MCF 10A (cell line): ENCODE data around the gene RALGAPA1. TPM values are rescaled to one million over a fixed set of nuclear protein-coding genes. Genes with fewer than 3 reads are reported as not detected.

Source experiments
- BruUV-seq: library from RNA; stranded (reverse); fragments of 400-500 nt; replicated peaks from 2 replicates; lab custom pipeline; 2021; lab: Mats Ljungman, UMichigan
- CTCF ChIA-PET: fragments of 300-600 bp; sonication (Branson Sonifier 250); formaldehyde crosslinking; extraction: SDS; loops from one replicate; lab custom pipeline; 2021; ENCODE audit warnings: antibody characterized with exemption, inconsistent platforms; lab: Yijun Ruan, JAX
- POLR2A ChIA-PET: fragments of 300-600, 350-650 bp; sonication (Branson Sonifier 250); formaldehyde crosslinking; extraction: SDS; loops from one replicate; lab custom pipeline; 2020; ENCODE audit warnings: antibody characterized with exemption, inconsistent platforms; lab: Yijun Ruan, JAX
- DNase-seq: peaks from one replicate; pipeline ENCODE4 v3.0.0-alpha.2; 2018; ENCODE audit not compliant: unreplicated experiment
- H3K27ac Mint-ChIP-seq: one replicate; pipeline ENCODE4 v1.8.0; 2022; ENCODE audit warnings: mild to moderate bottlenecking, low read depth, mixed read lengths; ENCODE audit not compliant: unreplicated experiment
- H3K27me3 Mint-ChIP-seq: one replicate; pipeline ENCODE4 v1.8.0; 2022; ENCODE audit warnings: mixed read lengths; ENCODE audit not compliant: insufficient read depth, unreplicated experiment
- H3K36me3 Mint-ChIP-seq: one replicate; pipeline ENCODE4 v1.8.0; 2022; ENCODE audit warnings: mild to moderate bottlenecking, moderate library complexity, mixed read lengths; ENCODE audit not compliant: insufficient read depth, unreplicated experiment
- H3K4me1 Mint-ChIP-seq: one replicate; pipeline ENCODE4 v1.8.0; 2022; ENCODE audit warnings: mixed read lengths; ENCODE audit not compliant: insufficient read depth, unreplicated experiment
- H3K4me3 Mint-ChIP-seq: one replicate; pipeline ENCODE4 v1.8.0; 2022; ENCODE audit warnings: mild to moderate bottlenecking, moderate library complexity, mixed read lengths; ENCODE audit not compliant: unreplicated experiment
- H3K9me3 Mint-ChIP-seq: one replicate; pipeline ENCODE4 v1.8.0; 2022; ENCODE audit warnings: mixed read lengths; ENCODE audit not compliant: unreplicated experiment
- CTCF ChIP-seq: fragments of 200-600 bp; IDR thresholded peaks from one replicate; pipeline ENCODE4 v1.8.0; 2022; ENCODE audit warnings: antibody characterized with exemption, mild to moderate bottlenecking; ENCODE audit not compliant: unreplicated experiment
- intact Hi-C: fragments of 100-400 bp; cut with micrococcal nuclease; formaldehyde crosslinking; loops from 2 replicates; pipeline ENCODE4 v1.14.1; 2022
- total RNA-seq: library from RNA; stranded (reverse); gene quantifications from 2 replicates; pipeline ENCODE4 v1.2.3, GENCODE V29; 2022

RALGAPA1 gene
- total RNA-seq, 1 experiment from 2014 or later = 52.3 TPM

- ChIA-PET CTCF (interaction anchor here (1.7 kb wide), 1 partner anchor 107 kb away, joined by 5 read pairs; no protein-coding TSS in a partner anchor), POLR2A (no interaction called here)
- no TSS peak for BruUV-seq
- DNase-seq = no peak
- no peak for TF ChIP-seq CTCF
- Mint-ChIP-seq H3K27ac (no peak overlapping the region), H3K9me3 (no peaks in the 10 kb centered on the region), H3K4me3 (no peak overlapping the region), H3K27me3 (no peaks in the 10 kb centered on the region), H3K4me1 (peaks cover 13% of the 10 kb centered on the region), H3K36me3 (peaks cover 45% of the 10 kb centered on the region)
- intact Hi-C loops = no loop called here
Measured at GRCh38 chr14:35712466-35712865, 96.6 kb downstream of the RALGAPA1 start.

- ChIA-PET POLR2A (interaction anchor here (0.6 kb wide), 1 partner anchor 53 kb away, joined by 3 read pairs; no protein-coding TSS in a partner anchor), CTCF (interaction anchor here (0.6 kb wide), 1 partner anchor 15 kb away, joined by 3 read pairs; no protein-coding TSS in a partner anchor)
- no peaks in the 10 kb centered on the region for H3K9me3 Mint-ChIP-seq
- no peak for DNase-seq
- peaks cover 38% of the 10 kb centered on the region for H3K36me3 Mint-ChIP-seq
- BruUV-seq = no TSS peak
- H3K4me1 Mint-ChIP-seq = peaks cover 13% of the 10 kb centered on the region
- no peak for TF ChIP-seq CTCF
- no peaks in the 10 kb centered on the region for H3K27me3 Mint-ChIP-seq
- no peak overlapping the region for H3K4me3 Mint-ChIP-seq
- H3K27ac Mint-ChIP-seq = no peak overlapping the region
- intact Hi-C loops = no loop called here
Measured at GRCh38 chr14:35708062-35708461, 101.0 kb downstream of the RALGAPA1 start.

- Mint-ChIP-seq H3K9me3 (no peaks in the 10 kb centered on the region), H3K27me3 (no peaks in the 10 kb centered on the region), H3K36me3 (peaks cover 33% of the 10 kb centered on the region), H3K4me3 (no peak overlapping the region), H3K27ac (no peak overlapping the region), H3K4me1 (peaks cover 13% of the 10 kb centered on the region)
- DNase-seq = no peak
- POLR2A ChIA-PET = no interaction called here
- TF ChIP-seq CTCF = no peak
- intact Hi-C loops = no loop called here
- CTCF ChIA-PET = interaction anchor here (1.9 kb wide), 1 partner anchor 20 kb away, joined by 9 read pairs; no protein-coding TSS in a partner anchor
- no TSS peak for BruUV-seq
Measured at GRCh38 chr14:35705636-35706035, 103.5 kb downstream of the RALGAPA1 start.

DNA sequence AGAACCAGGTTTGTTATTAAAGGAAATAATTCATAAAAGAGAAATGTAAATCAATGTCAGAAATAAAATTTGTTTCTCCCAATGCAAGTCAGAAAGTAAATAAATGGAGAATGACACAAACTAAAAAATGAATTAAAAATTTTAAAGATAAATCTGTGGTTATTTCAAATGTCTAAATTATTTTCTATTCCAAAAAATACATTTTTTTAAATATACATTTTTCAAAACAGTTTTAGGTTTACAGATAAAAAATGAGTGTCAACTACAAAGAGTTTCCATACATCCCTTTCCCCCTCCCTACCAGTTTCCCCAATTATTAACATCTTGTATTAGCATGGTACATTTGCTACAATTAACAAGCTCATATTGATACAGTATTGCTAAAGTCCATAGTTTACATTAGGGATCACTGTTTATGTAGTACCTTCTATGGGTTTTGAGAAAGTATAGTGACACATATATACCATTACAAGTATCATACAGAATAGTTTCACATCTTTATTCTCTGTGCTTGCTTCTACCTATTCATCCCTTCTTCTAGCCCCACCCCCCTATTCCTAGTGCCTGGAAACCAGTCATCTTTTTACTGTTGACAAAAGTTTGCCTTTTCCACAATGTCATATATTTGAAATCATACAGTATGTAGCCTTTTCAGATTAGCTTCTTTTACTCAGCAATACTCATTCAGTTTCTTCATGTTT is 104.2 kb downstream of the RALGAPA1 start:
- ChIA-PET CTCF (interaction anchor here (1.0 to 1.9 kb wide), 2 partner anchors 19 to 21 kb away, joined by 8 to 9 read pairs; no protein-coding TSS in a partner anchor), POLR2A (interaction anchor here (0.7 kb wide), 1 partner anchor 18 kb away, joined by 3 read pairs; no protein-coding TSS in a partner anchor)
- no peaks in the 10 kb centered on the region for H3K9me3 Mint-ChIP-seq
- intact Hi-C loops = no loop called here
- DNase-seq = no peak
- no peaks in the 10 kb centered on the region for H3K27me3 Mint-ChIP-seq
- H3K27ac Mint-ChIP-seq = no peak overlapping the region
- peaks cover 7% of the 10 kb centered on the region for H3K4me1 Mint-ChIP-seq
- TF ChIP-seq CTCF = no peak
- H3K4me3 Mint-ChIP-seq = no peak overlapping the region
- H3K36me3 Mint-ChIP-seq = peaks cover 37% of the 10 kb centered on the region
- no TSS peak for BruUV-seq
